ENCODE measurements around the gene DIAPH1. TPM values are rescaled to one million over a fixed set of nuclear protein-coding genes. Genes with fewer than 3 reads are reported as not detected.

DIAPH1 gene
- total RNA-seq, 2 donors from 2014 or later, result 186 to 268 TPM

DNA sequence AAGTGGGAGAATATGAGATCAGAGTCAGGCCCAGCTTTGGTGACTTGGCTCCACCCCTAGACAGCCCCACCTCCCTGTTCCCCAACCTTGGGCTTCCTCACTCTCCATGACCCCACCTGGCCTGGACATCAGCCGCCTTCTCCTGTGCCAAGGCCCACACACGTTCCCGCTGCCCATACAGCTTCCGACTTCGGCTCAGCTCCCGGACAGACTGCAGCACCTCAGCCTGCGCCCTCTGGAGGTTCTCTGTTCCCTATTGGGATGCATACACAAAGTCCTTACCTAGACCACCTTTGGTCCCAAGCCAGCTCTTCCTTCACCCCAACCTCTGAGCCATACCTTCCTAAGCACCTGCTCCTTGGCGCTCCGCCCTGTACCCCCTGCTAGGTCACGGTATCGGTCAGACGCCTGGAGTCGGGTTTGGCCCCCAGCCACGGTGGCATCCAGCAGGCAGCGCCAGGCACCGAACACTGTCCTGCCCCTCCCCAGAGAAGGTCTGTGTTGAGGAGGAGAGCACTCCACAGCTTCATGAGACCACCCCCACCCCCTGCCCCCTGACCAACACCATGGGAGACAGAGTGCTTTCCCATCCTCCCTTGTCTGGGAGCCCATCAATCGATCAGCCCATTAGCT, 30.4 kb upstream of the DIAPH1 start:
- H3K9me3 Mint-ChIP-seq, result no peaks in the 10 kb centered on the region
- H3K4me1 Mint-ChIP-seq, result peaks cover 25% of the 10 kb centered on the region
- H3K27me3 Mint-ChIP-seq, result no peaks in the 10 kb centered on the region
- ATAC-seq (replicated peaks), result no peak
- no peak overlapping the region for H3K4me3 Mint-ChIP-seq
- H3K27ac Mint-ChIP-seq, result peak overlapping the region; percentile 92
- peaks cover 38% of the 10 kb centered on the region for H3K36me3 Mint-ChIP-seq (ENCODE audit: low read depth)

DNA sequence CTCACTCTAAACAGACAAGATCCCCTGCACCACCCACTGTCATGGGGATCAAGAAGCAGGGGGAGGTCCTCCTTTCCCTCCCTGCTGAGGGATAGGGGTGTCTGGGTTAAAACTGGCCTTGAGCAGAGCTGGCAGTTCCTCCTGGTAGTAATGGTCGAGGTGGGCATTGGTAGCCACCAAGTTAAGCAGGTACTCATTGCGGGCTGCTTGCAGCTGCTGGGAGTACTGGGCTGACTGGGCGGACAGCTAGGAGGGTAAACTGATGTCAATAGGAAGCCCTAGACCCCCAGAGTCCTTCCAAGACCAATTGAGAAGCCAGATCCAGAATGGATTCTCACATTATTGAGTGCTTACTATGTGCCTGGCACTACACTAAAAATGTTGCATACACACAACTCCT, 29.1 kb upstream of the DIAPH1 start:
- Mint-ChIP-seq H3K4me1 (peaks cover 25% of the 10 kb centered on the region), H3K27ac (peak overlapping the region; percentile 23), H3K9me3 (no peaks in the 10 kb centered on the region), H3K27me3 (no peaks in the 10 kb centered on the region), H3K36me3 (ENCODE audit: low read depth) (peaks cover 47% of the 10 kb centered on the region), H3K4me3 (no peak overlapping the region)
- no peak for ATAC-seq (replicated peaks)

DNA sequence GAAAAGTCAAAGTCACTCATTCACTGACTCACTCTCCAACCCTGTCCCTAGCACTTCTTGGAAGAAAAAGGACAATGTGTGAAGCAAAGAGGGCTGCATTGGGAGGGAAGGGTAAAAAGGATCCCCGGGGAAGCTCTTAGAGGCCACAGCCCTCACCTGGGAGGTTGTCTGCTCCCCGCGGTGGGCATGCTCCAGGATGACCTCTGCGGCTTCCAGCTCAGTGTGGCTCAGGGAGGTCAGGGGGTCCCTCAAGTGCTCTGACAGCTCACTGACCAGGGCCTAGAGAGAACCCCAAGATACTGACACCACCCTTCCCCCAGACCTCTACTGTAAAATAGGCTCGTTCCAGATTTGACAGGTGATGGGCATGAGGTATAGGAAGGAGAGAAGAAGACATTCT, 28.4 kb upstream of the DIAPH1 start:
- H3K4me1 Mint-ChIP-seq, result peaks cover 22% of the 10 kb centered on the region
- peaks cover 52% of the 10 kb centered on the region for H3K36me3 Mint-ChIP-seq (ENCODE audit: low read depth)
- no peak overlapping the region for H3K4me3 Mint-ChIP-seq
- H3K9me3 Mint-ChIP-seq, result no peaks in the 10 kb centered on the region
- no peak for ATAC-seq (replicated peaks)
- no peaks in the 10 kb centered on the region for H3K27me3 Mint-ChIP-seq
- peak overlapping the region; percentile 4 for H3K27ac Mint-ChIP-seq

- no peak for ATAC-seq (replicated peaks)
- Mint-ChIP-seq H3K9me3 (no peaks in the 10 kb centered on the region), H3K4me3 (no peak overlapping the region), H3K27ac (peak overlapping the region; percentile 4), H3K27me3 (no peaks in the 10 kb centered on the region), H3K36me3 (ENCODE audit: low read depth) (peaks cover 64% of the 10 kb centered on the region), H3K4me1 (peaks cover 28% of the 10 kb centered on the region)
Measured at GRCh38 chr5:141646026-141646425, 27.2 kb upstream of the DIAPH1 start.

DNA sequence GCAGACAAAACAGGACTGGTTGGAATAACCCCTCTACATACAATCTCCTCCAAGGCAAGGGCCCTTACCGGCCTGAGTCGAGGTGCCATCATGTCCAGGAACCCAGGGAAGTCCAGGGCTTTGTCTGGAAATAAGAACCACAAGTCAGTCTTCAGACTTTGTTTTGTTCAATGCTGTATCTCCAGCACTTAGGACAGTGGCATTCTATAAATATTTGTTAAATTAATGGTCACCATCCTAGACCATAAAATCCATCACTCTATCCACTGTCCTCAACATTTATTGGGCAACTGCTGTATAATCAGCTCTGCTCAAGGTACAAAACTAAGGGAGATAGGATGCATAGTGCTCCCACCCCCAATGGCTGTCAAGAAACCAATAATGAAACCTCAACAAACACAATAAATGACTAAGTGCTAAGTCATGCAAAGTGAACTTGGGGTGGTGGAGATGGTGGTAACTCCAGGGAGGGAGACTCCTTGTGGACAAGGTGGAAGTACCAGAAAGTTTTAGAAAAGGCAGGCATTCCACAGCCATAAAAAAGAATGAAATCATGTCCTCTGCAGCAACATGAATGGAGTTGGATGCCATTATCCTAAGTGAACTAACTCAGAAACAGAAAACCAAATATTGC, 23.0 kb upstream of the DIAPH1 start:
- Mint-ChIP-seq H3K27ac (peak overlapping the region; percentile 67), H3K27me3 (no peaks in the 10 kb centered on the region), H3K36me3 (ENCODE audit: low read depth) (peaks cover 70% of the 10 kb centered on the region), H3K4me1 (peaks cover 31% of the 10 kb centered on the region), H3K9me3 (no peaks in the 10 kb centered on the region), H3K4me3 (no peak overlapping the region)
- ATAC-seq (replicated peaks), result peak; percentile 75

- peaks cover 67% of the 10 kb centered on the region for H3K36me3 Mint-ChIP-seq (ENCODE audit: low read depth)
- H3K27ac Mint-ChIP-seq, result peak overlapping the region; percentile 67
- H3K4me1 Mint-ChIP-seq, result peaks cover 35% of the 10 kb centered on the region
- no peak for ATAC-seq (replicated peaks)
- no peaks in the 10 kb centered on the region for H3K27me3 Mint-ChIP-seq
- no peaks in the 10 kb centered on the region for H3K9me3 Mint-ChIP-seq
- H3K4me3 Mint-ChIP-seq, result peak overlapping the region; percentile 13
Measured at GRCh38 chr5:141640698-141641097, 21.9 kb upstream of the DIAPH1 start.

- no peak for ATAC-seq (replicated peaks)
- H3K9me3 Mint-ChIP-seq, result no peaks in the 10 kb centered on the region
- no peaks in the 10 kb centered on the region for H3K27me3 Mint-ChIP-seq
- H3K4me3 Mint-ChIP-seq, result no peak overlapping the region
- peaks cover 39% of the 10 kb centered on the region for H3K4me1 Mint-ChIP-seq
- H3K36me3 Mint-ChIP-seq (ENCODE audit: low read depth), result peaks cover 70% of the 10 kb centered on the region
- H3K27ac Mint-ChIP-seq, result no peak overlapping the region
Measured at GRCh38 chr5:141640051-141640415, 21.2 kb upstream of the DIAPH1 start.

DNA sequence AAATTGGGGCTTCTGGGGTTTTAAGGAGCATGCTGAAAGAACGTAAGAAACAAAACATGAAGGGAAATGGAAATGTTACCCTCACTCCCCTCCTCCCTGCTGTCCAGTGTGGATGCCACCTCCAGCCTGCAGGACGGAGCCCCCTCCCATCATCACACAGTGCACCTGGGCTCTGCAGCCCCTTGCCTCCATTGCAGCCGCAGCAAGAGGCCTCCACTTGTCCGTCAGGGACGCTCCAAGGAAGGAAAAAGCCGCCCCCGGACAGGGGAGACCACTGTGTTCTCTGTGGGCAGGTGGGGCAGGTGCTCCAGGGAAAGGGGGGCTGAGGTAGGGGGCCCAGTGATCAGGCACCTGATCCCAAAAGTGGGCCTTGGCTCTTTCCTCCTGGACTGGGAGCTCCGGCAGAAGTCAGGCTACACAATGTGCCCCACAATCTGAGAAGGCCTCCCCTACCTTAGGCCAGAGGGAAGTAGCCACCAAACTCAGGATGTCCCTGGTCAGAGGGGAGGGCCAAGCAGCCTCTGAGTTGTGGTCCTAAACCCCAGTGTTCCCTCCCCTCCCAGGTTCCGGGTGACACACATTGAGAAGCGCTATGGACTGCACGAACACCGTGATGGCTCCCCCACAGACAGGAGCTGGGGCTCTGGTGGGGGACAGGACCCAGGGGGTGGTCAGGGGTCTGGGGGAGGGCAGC, 20.7 kb upstream of the DIAPH1 start:
- H3K36me3 Mint-ChIP-seq (ENCODE audit: low read depth), result peaks cover 70% of the 10 kb centered on the region
- H3K9me3 Mint-ChIP-seq, result no peaks in the 10 kb centered on the region
- H3K27me3 Mint-ChIP-seq, result no peaks in the 10 kb centered on the region
- peak overlapping the region; percentile 92 for H3K4me3 Mint-ChIP-seq
- ATAC-seq (replicated peaks), result no peak
- peaks cover 41% of the 10 kb centered on the region for H3K4me1 Mint-ChIP-seq
- H3K27ac Mint-ChIP-seq, result no peak overlapping the region

- peaks cover 48% of the 10 kb centered on the region for H3K4me1 Mint-ChIP-seq
Measured at GRCh38 chr5:141638771-141639170, 20.0 kb upstream of the DIAPH1 start.

DNA sequence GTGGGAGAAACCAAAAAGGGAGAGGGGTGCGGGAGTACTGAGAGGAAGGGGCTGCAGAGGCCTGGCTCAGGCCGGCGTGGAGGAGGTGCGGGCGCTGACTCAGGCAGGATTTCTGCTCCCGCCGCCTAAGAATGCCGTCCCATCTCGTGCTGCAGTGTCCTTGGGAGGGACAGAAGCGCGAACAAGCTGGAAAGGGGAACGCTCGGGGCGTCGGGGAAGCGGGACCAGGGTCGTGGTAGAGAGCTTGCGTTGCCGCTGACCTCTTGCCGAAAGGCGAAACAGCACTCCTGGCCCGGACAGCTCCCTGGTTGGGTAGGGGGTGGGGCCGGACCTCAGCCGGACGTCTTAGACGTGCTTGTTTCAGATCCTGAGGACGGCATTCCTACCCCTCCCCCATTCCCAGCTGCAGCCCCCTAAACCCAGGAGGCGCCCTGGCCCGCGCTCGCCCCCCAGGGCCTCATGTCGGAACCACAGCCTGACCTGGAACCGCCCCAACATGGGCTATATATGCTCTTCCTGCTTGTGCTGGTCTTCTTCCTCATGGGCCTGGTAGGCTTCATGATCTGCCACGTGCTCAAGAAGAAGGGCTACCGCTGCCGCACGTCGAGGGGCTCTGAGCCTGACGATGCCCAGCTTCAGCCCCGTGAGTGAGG, 19.1 kb upstream of the DIAPH1 start:
- Mint-ChIP-seq H3K9me3 (no peaks in the 10 kb centered on the region), H3K27me3 (no peaks in the 10 kb centered on the region), H3K4me3 (peak overlapping the region; percentile 92), H3K4me1 (peaks cover 48% of the 10 kb centered on the region), H3K27ac (peak overlapping the region; percentile 84), H3K36me3 (ENCODE audit: low read depth) (peaks cover 74% of the 10 kb centered on the region)
- ATAC-seq (replicated peaks), result peak; percentile 13

More at GRCh38 chr5:141638771-141639170, 20.0 kb upstream of the DIAPH1 start:
- Mint-ChIP-seq H3K27ac (peak overlapping the region; percentile 84), H3K9me3 (no peaks in the 10 kb centered on the region), H3K4me3 (peak overlapping the region; percentile 92), H3K36me3 (ENCODE audit: low read depth) (peaks cover 70% of the 10 kb centered on the region), H3K27me3 (no peaks in the 10 kb centered on the region)
- no peak for ATAC-seq (replicated peaks)

GRCh38 chr5:141637123-141637766, 18.4 kb upstream of the DIAPH1 start:
- Mint-ChIP-seq H3K36me3 (ENCODE audit: low read depth) (peaks cover 75% of the 10 kb centered on the region), H3K9me3 (no peaks in the 10 kb centered on the region), H3K4me3 (peak overlapping the region; percentile 92), H3K27ac (peak overlapping the region; percentile 87), H3K4me1 (peaks cover 51% of the 10 kb centered on the region), H3K27me3 (no peaks in the 10 kb centered on the region)
- peak; percentile 44 for ATAC-seq (replicated peaks)

GRCh38 chr5:141636413-141637122, 17.8 kb upstream of the DIAPH1 start, which contains the start of the genes HDAC3 and RELL2:
HDAC3 (minus strand) TSS chr5:141636849; CDS start chr5:141636790, 59 bp downstream.
RELL2 (plus strand) TSS chr5:141636997; CDS start chr5:141638226, 1,229 bp downstream.
- Mint-ChIP-seq H3K27me3 (no peaks in the 10 kb centered on the region), H3K4me3 (peak within 1 kb of the TSS; percentile 92), H3K27ac (peak within 1 kb of the TSS; percentile 87), H3K9me3 (no peaks in the 10 kb centered on the region), H3K36me3 (ENCODE audit: low read depth) (peaks cover 74% of the 10 kb centered on the region), H3K4me1 (peaks cover 44% of the 10 kb centered on the region)
- peak; percentile 88 for ATAC-seq (replicated peaks)

DNA sequence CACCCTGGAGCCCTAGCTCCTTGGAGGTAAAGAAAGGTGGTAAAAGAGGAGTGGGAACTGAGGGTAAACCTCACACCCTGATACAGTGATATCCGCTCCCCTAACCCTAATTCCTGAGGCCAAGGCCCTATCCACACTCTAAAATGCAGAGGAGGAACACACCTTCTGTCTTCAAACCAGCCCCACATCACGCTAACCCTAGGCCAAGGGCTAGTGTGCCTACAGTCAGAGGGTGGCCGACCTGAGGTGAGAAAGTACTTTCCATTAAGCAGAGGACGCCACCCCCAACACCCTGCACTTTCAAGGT, 17.3 kb upstream of the DIAPH1 start:
- Mint-ChIP-seq H3K4me1 (peaks cover 40% of the 10 kb centered on the region), H3K27me3 (no peaks in the 10 kb centered on the region), H3K9me3 (no peaks in the 10 kb centered on the region), H3K36me3 (ENCODE audit: low read depth) (peaks cover 74% of the 10 kb centered on the region), H3K27ac (peak overlapping the region; percentile 87), H3K4me3 (peak overlapping the region; percentile 92)
- no peak for ATAC-seq (replicated peaks)

DNA sequence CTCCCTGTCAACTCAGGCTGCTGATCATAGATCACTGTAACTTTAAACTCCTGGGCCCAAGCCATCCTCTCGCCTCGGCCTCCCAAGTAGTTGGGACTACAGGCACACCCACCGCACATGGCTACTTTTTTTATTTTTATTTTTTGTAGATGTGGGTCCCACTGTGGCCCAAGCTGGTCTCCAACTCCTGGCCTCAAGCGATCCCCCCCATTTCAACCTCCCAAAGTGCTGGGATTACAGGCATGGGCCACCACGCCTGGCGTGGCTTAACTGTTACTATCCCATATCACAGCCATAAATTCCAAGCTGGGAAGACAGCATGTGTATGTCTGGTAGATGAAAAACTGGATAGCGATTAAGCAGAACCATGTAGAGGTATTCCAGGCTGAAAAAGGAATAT, 16.8 kb upstream of the DIAPH1 start:
- peak overlapping the region; percentile 87 for H3K27ac Mint-ChIP-seq
- no peaks in the 10 kb centered on the region for H3K9me3 Mint-ChIP-seq
- H3K27me3 Mint-ChIP-seq, result no peaks in the 10 kb centered on the region
- H3K36me3 Mint-ChIP-seq (ENCODE audit: low read depth), result peaks cover 74% of the 10 kb centered on the region
- H3K4me1 Mint-ChIP-seq, result peaks cover 37% of the 10 kb centered on the region
- peak overlapping the region; percentile 92 for H3K4me3 Mint-ChIP-seq
- ATAC-seq (replicated peaks), result no peak

Measured in activated T-helper 17 cell treated with anti-CD3 and anti-CD28 coated beads, Interleukin-2, amount 50 U/mL, for 72 hours (primary cell).